Measurements from ENCODE around the gene TRPM3.

- TF ChIP-seq POLR2A (IDR thresholded peaks at IDR 0.05) (no peak), EP300 (IDR thresholded peaks at IDR 0.05) (no peak), CTCF (IDR thresholded peaks at IDR 0.05) (peak; percentile 61 to 89 (median 82)), POLR2AphosphoS5 (IDR thresholded peaks at IDR 0.05) (no peak)
Measured at GRCh38 chr9:70602321-70603019, 519.0 kb downstream of the TRPM3 start.
